Measurements from ENCODE around the gene HIPK4. TPM values are rescaled to one million over a fixed set of nuclear protein-coding genes. Genes with fewer than 3 reads are reported as not detected.

The HIPK4 gene
- total RNA-seq, 1 experiment from 2014 or later, result 0.31 TPM

GRCh38 chr19:40420766-40421765, 31.1 kb upstream of the HIPK4 start (continued):
- peak; percentile 78; the same call in 1 of the 2 replicates for TF ChIP-seq RELA (CRISPR knock-in tag; IDR thresholded peaks at IDR 0.05; ENCODE audit: borderline replicate concordance)
- peak; percentile 81 for TF ChIP-seq CREM (CRISPR knock-in tag; IDR thresholded peaks at IDR 0.05)
- peak; percentile 63; the same call in 1 of the 2 replicates for TF ChIP-seq FOXK1 (CRISPR knock-in tag; IDR thresholded peaks at IDR 0.05)
- TF ChIP-seq TEAD4 (CRISPR knock-in tag; IDR thresholded peaks at IDR 0.05), result peak; percentile 96
- no peak for TF ChIP-seq PRRX2 (CRISPR knock-in tag; IDR thresholded peaks at IDR 0.05)
- TF ChIP-seq, protein P1, sequence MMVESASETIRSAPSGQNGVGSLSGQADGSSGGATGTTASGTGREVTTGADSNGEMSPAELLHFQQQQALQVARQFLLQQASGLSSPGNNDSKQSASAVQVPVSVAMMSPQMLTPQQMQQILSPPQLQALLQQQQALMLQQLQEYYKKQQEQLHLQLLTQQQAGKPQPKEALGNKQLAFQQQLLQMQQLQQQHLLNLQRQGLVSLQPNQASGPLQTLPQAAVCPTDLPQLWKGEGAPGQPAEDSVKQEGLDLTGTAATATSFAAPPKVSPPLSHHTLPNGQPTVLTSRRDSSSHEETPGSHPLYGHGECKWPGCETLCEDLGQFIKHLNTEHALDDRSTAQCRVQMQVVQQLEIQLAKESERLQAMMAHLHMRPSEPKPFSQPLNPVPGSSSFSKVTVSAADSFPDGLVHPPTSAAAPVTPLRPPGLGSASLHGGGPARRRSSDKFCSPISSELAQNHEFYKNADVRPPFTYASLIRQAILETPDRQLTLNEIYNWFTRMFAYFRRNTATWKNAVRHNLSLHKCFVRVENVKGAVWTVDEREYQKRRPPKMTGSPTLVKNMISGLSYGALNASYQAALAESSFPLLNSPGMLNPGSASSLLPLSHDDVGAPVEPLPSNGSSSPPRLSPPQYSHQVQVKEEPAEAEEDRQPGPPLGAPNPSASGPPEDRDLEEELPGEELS (CRISPR knock-in tag; IDR thresholded peaks at IDR 0.05), result peak; percentile 84; the same call in 1 of the 2 replicates
- no peak for TF ChIP-seq ZNF425 (CRISPR knock-in tag; conservative IDR thresholded peaks at IDR 0.05)
- TF ChIP-seq ZMAT4 (CRISPR knock-in tag; IDR thresholded peaks at IDR 0.05), result no peak
- no peak for TF ChIP-seq ZNF281 (CRISPR knock-in tag; IDR thresholded peaks at IDR 0.05)
- TF ChIP-seq SP1 (CRISPR knock-in tag; conservative IDR thresholded peaks at IDR 0.05), result peak; percentile 86
- TF ChIP-seq, protein P2, sequence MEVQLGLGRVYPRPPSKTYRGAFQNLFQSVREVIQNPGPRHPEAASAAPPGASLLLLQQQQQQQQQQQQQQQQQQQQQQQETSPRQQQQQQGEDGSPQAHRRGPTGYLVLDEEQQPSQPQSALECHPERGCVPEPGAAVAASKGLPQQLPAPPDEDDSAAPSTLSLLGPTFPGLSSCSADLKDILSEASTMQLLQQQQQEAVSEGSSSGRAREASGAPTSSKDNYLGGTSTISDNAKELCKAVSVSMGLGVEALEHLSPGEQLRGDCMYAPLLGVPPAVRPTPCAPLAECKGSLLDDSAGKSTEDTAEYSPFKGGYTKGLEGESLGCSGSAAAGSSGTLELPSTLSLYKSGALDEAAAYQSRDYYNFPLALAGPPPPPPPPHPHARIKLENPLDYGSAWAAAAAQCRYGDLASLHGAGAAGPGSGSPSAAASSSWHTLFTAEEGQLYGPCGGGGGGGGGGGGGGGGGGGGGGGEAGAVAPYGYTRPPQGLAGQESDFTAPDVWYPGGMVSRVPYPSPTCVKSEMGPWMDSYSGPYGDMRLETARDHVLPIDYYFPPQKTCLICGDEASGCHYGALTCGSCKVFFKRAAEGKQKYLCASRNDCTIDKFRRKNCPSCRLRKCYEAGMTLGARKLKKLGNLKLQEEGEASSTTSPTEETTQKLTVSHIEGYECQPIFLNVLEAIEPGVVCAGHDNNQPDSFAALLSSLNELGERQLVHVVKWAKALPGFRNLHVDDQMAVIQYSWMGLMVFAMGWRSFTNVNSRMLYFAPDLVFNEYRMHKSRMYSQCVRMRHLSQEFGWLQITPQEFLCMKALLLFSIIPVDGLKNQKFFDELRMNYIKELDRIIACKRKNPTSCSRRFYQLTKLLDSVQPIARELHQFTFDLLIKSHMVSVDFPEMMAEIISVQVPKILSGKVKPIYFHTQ (CRISPR knock-in tag; IDR thresholded peaks at IDR 0.05), result no peak
- TF ChIP-seq HMGA2 (CRISPR knock-in tag; IDR thresholded peaks at IDR 0.05), result no peak
- TF ChIP-seq, protein P3, sequence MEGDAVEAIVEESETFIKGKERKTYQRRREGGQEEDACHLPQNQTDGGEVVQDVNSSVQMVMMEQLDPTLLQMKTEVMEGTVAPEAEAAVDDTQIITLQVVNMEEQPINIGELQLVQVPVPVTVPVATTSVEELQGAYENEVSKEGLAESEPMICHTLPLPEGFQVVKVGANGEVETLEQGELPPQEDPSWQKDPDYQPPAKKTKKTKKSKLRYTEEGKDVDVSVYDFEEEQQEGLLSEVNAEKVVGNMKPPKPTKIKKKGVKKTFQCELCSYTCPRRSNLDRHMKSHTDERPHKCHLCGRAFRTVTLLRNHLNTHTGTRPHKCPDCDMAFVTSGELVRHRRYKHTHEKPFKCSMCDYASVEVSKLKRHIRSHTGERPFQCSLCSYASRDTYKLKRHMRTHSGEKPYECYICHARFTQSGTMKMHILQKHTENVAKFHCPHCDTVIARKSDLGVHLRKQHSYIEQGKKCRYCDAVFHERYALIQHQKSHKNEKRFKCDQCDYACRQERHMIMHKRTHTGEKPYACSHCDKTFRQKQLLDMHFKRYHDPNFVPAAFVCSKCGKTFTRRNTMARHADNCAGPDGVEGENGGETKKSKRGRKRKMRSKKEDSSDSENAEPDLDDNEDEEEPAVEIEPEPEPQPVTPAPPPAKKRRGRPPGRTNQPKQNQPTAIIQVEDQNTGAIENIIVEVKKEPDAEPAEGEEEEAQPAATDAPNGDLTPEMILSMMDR (IDR thresholded peaks at IDR 0.05), result peak; percentile 91
- TF ChIP-seq, protein P4, sequence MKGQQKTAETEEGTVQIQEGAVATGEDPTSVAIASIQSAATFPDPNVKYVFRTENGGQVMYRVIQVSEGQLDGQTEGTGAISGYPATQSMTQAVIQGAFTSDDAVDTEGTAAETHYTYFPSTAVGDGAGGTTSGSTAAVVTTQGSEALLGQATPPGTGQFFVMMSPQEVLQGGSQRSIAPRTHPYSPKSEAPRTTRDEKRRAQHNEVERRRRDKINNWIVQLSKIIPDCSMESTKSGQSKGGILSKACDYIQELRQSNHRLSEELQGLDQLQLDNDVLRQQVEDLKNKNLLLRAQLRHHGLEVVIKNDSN (CRISPR knock-in tag; IDR thresholded peaks at IDR 0.05), result peak; percentile 51; the same call in 1 of the 2 replicates
- peak; percentile 59 for TF ChIP-seq GABPB1 (CRISPR knock-in tag; IDR thresholded peaks at IDR 0.05)
- TF ChIP-seq KAT7 (CRISPR knock-in tag; IDR thresholded peaks at IDR 0.05; ENCODE audit: borderline replicate concordance), result no peak
- TF ChIP-seq ATF3 (CRISPR knock-in tag; conservative IDR thresholded peaks at IDR 0.05), result no peak

Data from WTC11 (cell line).